GM18511 (cell line): Measurements from ENCODE around the gene CLMN.

Source experiments
- ATAC-seq: cut with Tn5 transposase; IDR thresholded peaks from one replicate; pipeline ENCODE4 v1.9.1; 2021; ENCODE audit warnings: mild to moderate bottlenecking, moderate library complexity; ENCODE audit not compliant: unreplicated experiment

Gene CLMN

DNA sequence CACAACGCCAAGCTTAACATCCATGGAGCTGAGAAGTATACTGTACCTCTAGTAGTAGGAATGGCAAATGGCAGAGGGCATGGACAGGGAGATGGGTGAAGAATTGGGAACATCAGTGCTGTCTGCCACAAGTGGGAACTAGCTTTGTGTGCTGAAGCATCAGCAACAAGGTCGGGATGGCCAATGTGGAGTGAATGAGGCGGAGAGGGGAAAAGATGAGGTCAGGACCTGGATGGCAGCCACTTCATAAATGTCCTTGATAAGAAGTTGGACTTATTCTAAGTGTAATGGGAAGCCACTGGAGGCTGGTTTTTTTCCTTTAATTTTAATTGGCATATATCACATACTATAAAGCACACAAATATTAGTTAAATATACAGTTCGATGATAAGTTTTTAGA is 21.9 kb upstream of the CLMN start:
- no peak for ATAC-seq

GRCh38 chr14:95341115-95341514 is 21.4 kb upstream of the CLMN start:
- ATAC-seq, result no peak

- no peak for ATAC-seq
These were observed 20.5 kb upstream of the CLMN start for GRCh38 chr14:95340201-95340697.

GRCh38 chr14:95339301-95339865 is 19.7 kb upstream of the CLMN start:
- ATAC-seq, result no peak

GRCh38 chr14:95338436-95338835 is 18.7 kb upstream of the CLMN start:
- no peak for ATAC-seq

GRCh38 chr14:95337041-95337595 is 17.4 kb upstream of the CLMN start:
- no peak for ATAC-seq

DNA sequence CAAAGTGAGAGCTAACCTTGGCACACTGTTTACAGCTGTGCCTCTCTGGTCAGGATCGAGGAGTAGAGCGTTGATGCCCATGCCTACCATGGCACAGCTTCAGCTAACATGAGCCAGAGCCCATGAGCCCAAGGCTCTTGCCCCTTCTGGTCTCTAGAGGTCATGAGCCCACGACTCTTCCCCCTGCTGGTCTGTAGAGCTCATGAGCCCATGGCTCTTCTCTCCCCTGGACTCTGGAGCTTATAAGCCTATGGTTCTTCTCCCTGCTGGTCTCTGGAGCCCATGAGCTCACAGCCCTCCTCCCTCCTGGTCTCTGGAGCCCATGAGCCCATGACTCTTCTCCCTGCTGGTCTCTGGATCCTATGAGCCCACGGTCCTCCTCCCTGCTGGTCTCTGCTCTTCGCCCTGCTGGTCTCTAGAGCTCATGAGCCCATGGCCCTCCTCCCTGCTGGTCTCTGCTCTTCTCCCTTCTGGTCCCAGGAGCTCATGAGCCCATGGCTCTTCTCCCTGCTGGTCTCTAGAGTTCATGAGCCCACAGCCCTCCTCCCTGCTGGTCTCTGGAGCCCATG is 16.6 kb upstream of the CLMN start:
- ATAC-seq, result no peak

- ATAC-seq, result no peak
These were observed 15.4 kb upstream of the CLMN start for GRCh38 chr14:95335071-95335470.

DNA sequence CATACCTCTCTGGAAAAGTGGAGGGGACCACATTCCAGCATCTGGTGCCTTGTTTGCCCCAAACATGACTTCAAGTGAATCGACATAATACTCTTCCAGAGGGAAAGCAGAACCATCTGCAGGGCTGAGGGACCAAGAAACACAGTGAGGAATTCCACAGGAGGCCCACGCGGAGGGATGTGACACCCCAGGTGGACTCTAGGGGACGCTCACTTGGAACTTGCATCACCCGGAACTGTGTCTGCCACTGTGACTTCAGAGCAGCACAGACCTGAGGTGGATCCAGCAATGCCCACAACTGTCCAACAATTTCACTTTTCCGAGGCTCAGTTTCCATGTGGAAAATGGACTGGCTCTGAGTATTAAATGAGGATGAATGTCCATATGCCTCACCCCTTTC is 14.3 kb upstream of the CLMN start:
- ATAC-seq, result no peak

- ATAC-seq, result no peak
These were observed 12.9 kb upstream of the CLMN start for GRCh38 chr14:95332641-95333040.

DNA sequence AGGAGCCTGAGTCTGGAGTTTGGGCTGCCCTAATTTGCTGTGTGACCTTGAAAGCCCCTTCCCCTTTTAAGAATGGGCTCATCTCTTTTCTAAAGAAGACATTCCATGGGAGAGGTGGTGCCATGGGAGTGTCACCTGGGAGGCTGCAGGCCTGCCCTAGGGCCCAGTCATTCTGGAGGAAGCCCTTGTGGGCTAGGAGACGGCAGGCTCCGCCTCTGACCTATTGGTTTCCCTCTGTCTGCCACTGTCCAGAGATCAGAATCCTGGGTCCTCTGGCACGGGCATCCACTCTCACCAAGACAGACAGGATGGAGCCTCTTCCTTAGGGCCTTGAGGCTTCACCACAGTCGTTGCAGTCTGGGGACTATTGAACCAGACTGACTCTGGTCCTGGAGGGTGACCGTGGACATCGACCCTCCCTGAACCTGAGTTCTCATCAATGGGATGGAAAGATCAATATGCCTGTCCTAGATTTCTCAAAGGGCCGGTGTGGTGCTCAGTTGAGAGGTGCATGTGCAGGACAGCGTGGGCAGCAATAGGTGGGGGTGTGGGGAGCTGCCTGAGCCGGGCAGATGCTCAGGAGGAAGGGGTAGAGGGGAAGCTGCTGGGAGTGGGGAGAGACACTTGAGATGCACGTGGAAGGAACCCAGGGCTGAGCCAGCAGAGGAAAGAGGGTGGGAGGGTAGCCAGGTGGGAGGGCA is 12.2 kb upstream of the CLMN start:
- no peak for ATAC-seq

- no peak for ATAC-seq
These were observed 11.1 kb upstream of the CLMN start for GRCh38 chr14:95330591-95331370.

- ATAC-seq, result no peak
These were observed 10.2 kb upstream of the CLMN start for GRCh38 chr14:95329941-95330340.

GRCh38 chr14:95328729-95329503 is 9.2 kb upstream of the CLMN start:
- no peak for ATAC-seq

- ATAC-seq, result peak; percentile 96
These were observed 8.1 kb upstream of the CLMN start for GRCh38 chr14:95327558-95328374.

DNA sequence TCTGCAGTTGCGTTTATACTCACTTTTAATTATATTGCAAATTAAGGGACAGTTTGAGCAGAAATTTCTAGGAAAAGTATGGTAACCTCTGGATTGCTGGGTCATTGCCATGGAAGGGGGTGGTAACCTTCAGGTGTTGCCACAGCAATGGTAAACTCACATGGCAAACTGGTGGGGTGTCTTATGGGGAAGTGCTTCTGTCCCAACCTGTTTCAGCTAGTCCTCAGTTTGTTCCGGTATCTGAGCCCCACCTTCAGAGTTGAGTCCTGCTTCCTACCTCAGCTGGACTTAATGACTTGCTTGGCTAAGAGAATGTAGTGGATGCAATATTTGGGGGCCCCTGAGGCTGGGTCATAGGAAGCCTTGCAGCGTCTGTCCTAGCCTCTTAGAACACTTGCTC is 7.3 kb upstream of the CLMN start:
- ATAC-seq, result peak; percentile 35

- ATAC-seq, result no peak
These were observed 4.2 kb upstream of the CLMN start for GRCh38 chr14:95323917-95324316.

- no peak for ATAC-seq
These were observed 3.7 kb upstream of the CLMN start for GRCh38 chr14:95323361-95323760.

- ATAC-seq, result no peak
These were observed 2.9 kb upstream of the CLMN start for GRCh38 chr14:95322651-95323050.
